Measurements from ENCODE around the gene BCL6B. TPM values are rescaled to one million over a fixed set of nuclear protein-coding genes. Genes with fewer than 3 reads are reported as not detected.

The BCL6B gene
- total RNA-seq, 1 donor from 2014 or later = not detected

GRCh38 chr17:7017827-7018200, 5.0 kb upstream of the BCL6B start:
- no peak for TF ChIP-seq CTCF (conservative IDR thresholded peaks at IDR 0.05; ENCODE audit: low read depth, low read length)
- DNase-seq (ENCODE audit: low read depth) = no peak
- H3K4me3 ChIP-seq (ENCODE audit: low read depth, low read length) = no peak overlapping the region

- no peak for DNase-seq (ENCODE audit: low read depth)
- no peak for TF ChIP-seq CTCF (conservative IDR thresholded peaks at IDR 0.05; ENCODE audit: low read depth, low read length)
- H3K4me3 ChIP-seq (ENCODE audit: low read depth, low read length) = no peak overlapping the region
Measured at GRCh38 chr17:7018331-7018964, 4.4 kb upstream of the BCL6B start.

GRCh38 chr17:7019367-7019766, 3.5 kb upstream of the BCL6B start:
- no peak for DNase-seq (ENCODE audit: low read depth)
- H3K4me3 ChIP-seq (ENCODE audit: low read depth, low read length) = peak overlapping the region; percentile 60
- TF ChIP-seq CTCF (conservative IDR thresholded peaks at IDR 0.05; ENCODE audit: low read depth, low read length) = no peak

GRCh38 chr17:7019839-7020519, 2.9 kb upstream of the BCL6B start:
- H3K4me3 ChIP-seq (ENCODE audit: low read depth, low read length) = peak overlapping the region; percentile 60
- DNase-seq (ENCODE audit: low read depth) = no peak
- no peak for TF ChIP-seq CTCF (conservative IDR thresholded peaks at IDR 0.05; ENCODE audit: low read depth, low read length)

- DNase-seq (ENCODE audit: low read depth) = no peak
- no peak overlapping the region for H3K4me3 ChIP-seq (ENCODE audit: low read depth, low read length)
- TF ChIP-seq CTCF (conservative IDR thresholded peaks at IDR 0.05; ENCODE audit: low read depth, low read length) = no peak
Measured at GRCh38 chr17:7020894-7021664, 1.8 kb upstream of the BCL6B start.

GRCh38 chr17:7021993-7022778, 664 bp upstream of the BCL6B start:
- peak overlapping the region; percentile 34 for H3K4me3 ChIP-seq (ENCODE audit: low read depth, low read length)
- no peak for DNase-seq (ENCODE audit: low read depth)
- TF ChIP-seq CTCF (conservative IDR thresholded peaks at IDR 0.05; ENCODE audit: low read depth, low read length) = peak; percentile 79

Data from epithelial cell of proximal tubule (primary cell).